NCI-H1417 treated with DMSO at 0.1 percent for 48 hours (cell line): Measurements from ENCODE around the gene ARPC5.

Experiments used
- DNase-seq: peaks from one replicate; lab custom pipeline; 2025; lab: John Stamatoyannopoulos, UW

ARPC5 gene

DNA sequence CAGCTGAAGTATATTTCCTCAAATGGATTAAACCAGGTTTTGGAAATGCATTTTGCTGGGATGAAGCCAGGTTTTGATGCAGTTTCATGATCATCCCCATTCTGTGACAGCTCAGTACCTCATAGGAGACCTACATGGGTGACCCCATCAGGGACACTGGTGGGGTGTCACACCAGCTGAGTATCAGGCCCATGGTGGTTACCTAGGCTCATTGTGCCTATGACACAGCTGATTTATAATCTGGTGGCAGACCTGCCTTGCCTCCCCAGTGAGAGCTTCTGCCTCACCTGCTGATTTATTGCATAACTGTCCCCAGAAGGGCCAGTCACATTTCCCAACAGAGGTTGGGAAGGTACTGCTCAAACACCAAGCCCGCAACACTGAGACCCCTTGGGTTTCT is 49.1 kb downstream of the ARPC5 start:
- no peak for DNase-seq

DNA sequence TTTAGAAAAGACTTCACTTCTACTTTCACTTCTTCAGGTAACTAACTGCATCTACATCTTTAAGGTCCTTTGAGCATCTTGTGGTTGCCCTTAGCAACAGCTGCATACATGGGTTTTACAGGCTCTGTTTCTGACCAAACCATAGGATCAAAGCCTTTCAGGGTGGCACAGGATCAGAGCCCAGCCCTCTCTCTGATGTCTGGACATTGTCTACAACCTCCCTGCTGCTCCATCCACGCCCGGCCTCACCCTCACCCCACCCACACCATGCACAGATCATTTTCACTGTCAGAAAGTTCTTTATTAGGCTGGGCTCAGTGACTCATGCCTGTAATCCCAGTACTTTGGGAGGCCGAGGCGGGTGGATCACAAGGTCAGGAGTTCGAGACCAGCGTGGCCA is 50.5 kb downstream of the ARPC5 start:
- no peak for DNase-seq

- DNase-seq = no peak
Observed at GRCh38 chr1:183584147-183584546, 51.4 kb downstream of the ARPC5 start.

GRCh38 chr1:183583466-183583865 is 52.1 kb downstream of the ARPC5 start:
- no peak for DNase-seq

- DNase-seq = no peak
Observed at GRCh38 chr1:183582021-183582713, 53.4 kb downstream of the ARPC5 start.

GRCh38 chr1:183580281-183580682 is 55.3 kb downstream of the ARPC5 start:
- no peak for DNase-seq

DNA sequence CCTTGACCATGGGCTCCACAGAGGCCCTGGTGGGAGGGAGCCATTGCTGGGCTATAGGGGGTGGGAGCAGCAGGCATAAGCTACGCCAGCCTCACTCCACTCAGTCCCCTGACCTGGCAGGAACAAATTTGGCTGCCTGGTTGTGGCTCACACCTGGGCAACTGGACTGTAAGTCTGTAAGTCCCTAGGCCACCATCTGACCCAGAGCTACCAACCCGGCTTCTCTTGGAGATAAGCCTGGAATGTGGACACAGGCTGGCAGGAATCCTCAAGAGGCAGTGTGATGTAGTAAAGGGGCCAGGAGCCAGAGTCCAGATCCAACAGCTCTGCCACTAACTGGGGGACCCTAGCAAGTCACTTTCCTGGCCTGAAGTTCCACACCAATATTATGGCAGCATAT is 56.7 kb downstream of the ARPC5 start:
- no peak for DNase-seq

- DNase-seq = no peak
Observed at GRCh38 chr1:183577897-183578465, 57.6 kb downstream of the ARPC5 start.

DNA sequence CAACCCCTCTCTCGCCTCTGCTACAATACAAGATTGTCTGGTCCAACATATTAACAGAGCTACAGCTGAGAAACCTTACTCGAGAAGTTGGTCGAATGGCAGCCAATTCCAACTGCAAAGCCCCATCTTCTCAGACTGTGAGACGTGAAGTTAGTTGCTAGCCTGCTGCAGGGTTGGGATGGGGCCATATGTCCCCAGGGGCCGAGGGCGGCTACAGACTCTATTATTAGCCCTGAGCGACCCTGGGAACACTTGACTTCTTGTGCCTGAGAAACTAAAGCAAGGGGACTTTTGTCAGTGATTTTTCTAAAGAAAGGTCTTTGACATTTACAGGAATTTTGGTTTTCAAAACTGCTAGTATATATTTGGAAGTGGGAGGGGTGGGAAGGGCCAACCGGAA is 59.0 kb downstream of the ARPC5 start:
- no peak for DNase-seq

GRCh38 chr1:183575606-183576005 is 60.0 kb downstream of the ARPC5 start:
- DNase-seq = no peak

DNA sequence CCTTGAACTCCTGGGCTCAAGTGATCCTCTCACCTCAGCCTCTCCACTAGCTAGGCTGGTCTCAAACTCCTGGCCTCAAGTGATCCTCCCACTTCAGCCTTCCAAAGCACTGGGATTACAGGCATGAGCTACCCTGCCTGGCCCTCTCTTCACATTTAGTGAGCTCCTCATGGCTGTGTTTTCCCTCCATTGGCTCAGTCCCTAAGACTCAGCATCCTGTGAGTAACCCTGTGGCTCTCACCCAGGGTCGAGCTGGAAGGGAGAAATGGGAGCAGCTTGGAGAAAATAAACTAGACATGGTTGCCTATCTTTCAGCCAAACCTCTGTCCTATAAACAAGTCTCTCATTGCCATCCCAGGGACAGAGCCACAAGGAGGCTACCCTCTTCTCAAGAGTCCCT is 62.9 kb downstream of the ARPC5 start:
- DNase-seq = no peak

GRCh38 chr1:183571678-183572268 is 63.8 kb downstream of the ARPC5 start:
- no peak for DNase-seq
